Fibroblast of lung (primary cell): ENCODE measurements around the gene STAP2. TPM values are rescaled to one million over a fixed set of nuclear protein-coding genes. Genes with fewer than 3 reads are reported as not detected.

Experiments
- DNase-seq, 2 donors: peaks; one replicate each; pipeline versions ENCODE4 v3.0.0 to v3.0.0-alpha.2; 2010; ENCODE audit warnings: low read depth in 2 of 2
- H2AFZ ChIP-seq: 2 replicates; pipeline ENCODE4 v1.5.1; 2012; ENCODE audit warnings: low read length, control low read depth, inconsistent platforms
- H3K27ac ChIP-seq: 2 replicates; pipeline ENCODE4 v1.5.1; 2011; ENCODE audit warnings: low read length, control low read depth; ENCODE audit not compliant: insufficient read depth
- H3K27me3 ChIP-seq: 2 replicates; pipeline ENCODE4 v1.5.1; 2011; ENCODE audit warnings: mild to moderate bottlenecking, low read length; ENCODE audit not compliant: control insufficient read depth, insufficient read depth
- H3K36me3 ChIP-seq: 2 replicates; pipeline ENCODE4 v1.5.1; 2011; ENCODE audit warnings: low read length; ENCODE audit not compliant: control insufficient read depth, insufficient read depth
- H3K4me1 ChIP-seq: 2 replicates; pipeline ENCODE4 v1.5.1; 2011; ENCODE audit warnings: low read length; ENCODE audit not compliant: control insufficient read depth, insufficient read depth; ENCODE audit errors: extremely low read depth
- H3K4me2 ChIP-seq: 2 replicates; pipeline ENCODE4 v1.5.1; 2011; ENCODE audit warnings: low read length, control low read depth; ENCODE audit not compliant: insufficient read depth; ENCODE audit errors: extremely low read depth
- H3K4me3 ChIP-seq, 4 experiments: fragments of 200-600 bp in 1 of 4; sonication (generic) in 1 of 4; replicated peaks in 1 of 4; 2 replicates each; pipeline ENCODE4 v1.5.1; 2011 to 2016; ENCODE audit warnings: low read length in 4 of 4, low read depth in 3 of 4, mild to moderate bottlenecking in 3 of 4, control low read depth in 2 of 4, inconsistent platforms in 1 of 4, mixed read lengths in 1 of 4; ENCODE audit not compliant: insufficient read depth in 1 of 4; ENCODE audit errors: control extremely low read depth in 1 of 4
- H3K79me2 ChIP-seq: 2 replicates; pipeline ENCODE4 v1.5.1; 2012; ENCODE audit warnings: mild to moderate bottlenecking, low read length, inconsistent platforms; ENCODE audit not compliant: control insufficient read depth, insufficient read depth
- H3K9ac ChIP-seq: 2 replicates; pipeline ENCODE4 v1.5.1; 2011; ENCODE audit warnings: mild to moderate bottlenecking, low read length, control low read depth; ENCODE audit not compliant: insufficient read depth
- H3K9me3 ChIP-seq: 2 replicates; pipeline ENCODE4 v1.5.1; 2012; ENCODE audit warnings: low read depth, low read length; ENCODE audit not compliant: control insufficient read depth, insufficient read depth
- H4K20me1 ChIP-seq: 2 replicates; pipeline ENCODE4 v1.5.1; 2011; ENCODE audit warnings: low read length; ENCODE audit not compliant: control insufficient read depth, insufficient read depth; ENCODE audit errors: extremely low read depth
- EZH2 ChIP-seq: IDR thresholded peaks from 2 replicates; pipeline ENCODE4 v1.5.1; 2012; ENCODE audit warnings: low read length, control low read depth, mild to moderate bottlenecking; ENCODE audit errors: missing control alignments
- polyA plus RNA-seq, 2 donors: library from polyadenylated mRNA; depleted of rRNA in 1 of 2; stranded (reverse) in 1 of 2; unstranded in 1 of 2; fragments of >200 nt; gene quantifications; 2 replicates each; pipeline ENCODE4 v1.2.1, GENCODE V29; 2011 to 2012; ENCODE audit warnings: missing spikeins in 1 of 2
- total RNA-seq: library from RNA; depleted of rRNA; stranded (reverse); fragments of >200 nt; gene quantifications from 2 replicates; pipeline ENCODE4 v1.2.1, GENCODE V29; 2014
- TF ChIP-seq, protein P1 (sequence below), 2 donors: IDR thresholded peaks in 1 of 2; conservative IDR thresholded peaks in 1 of 2; 1 replicate in 1 of 2; 2 replicates in 1 of 2; pipeline ENCODE4 v1.5.1; 2011 to 2012; ENCODE audit warnings: low read length in 2 of 2, control low read depth in 1 of 2, inconsistent platforms in 1 of 2, low read depth in 1 of 2, mild to moderate bottlenecking in 1 of 2

STAP2 gene
- total and polyA plus RNA-seq, 2 donors (not counting 1 experiment from before 2014, with no cell fraction given) = 1.7 to 4.8 TPM

- H3K4me2 ChIP-seq = no peak overlapping the region
- no peaks in the 10 kb centered on the region for H3K4me1 ChIP-seq
- no peak overlapping the region for H3K4me3 ChIP-seq
These were observed 33.4 kb downstream of the STAP2 start for GRCh38 chr19:4305257-4305612.

DNA sequence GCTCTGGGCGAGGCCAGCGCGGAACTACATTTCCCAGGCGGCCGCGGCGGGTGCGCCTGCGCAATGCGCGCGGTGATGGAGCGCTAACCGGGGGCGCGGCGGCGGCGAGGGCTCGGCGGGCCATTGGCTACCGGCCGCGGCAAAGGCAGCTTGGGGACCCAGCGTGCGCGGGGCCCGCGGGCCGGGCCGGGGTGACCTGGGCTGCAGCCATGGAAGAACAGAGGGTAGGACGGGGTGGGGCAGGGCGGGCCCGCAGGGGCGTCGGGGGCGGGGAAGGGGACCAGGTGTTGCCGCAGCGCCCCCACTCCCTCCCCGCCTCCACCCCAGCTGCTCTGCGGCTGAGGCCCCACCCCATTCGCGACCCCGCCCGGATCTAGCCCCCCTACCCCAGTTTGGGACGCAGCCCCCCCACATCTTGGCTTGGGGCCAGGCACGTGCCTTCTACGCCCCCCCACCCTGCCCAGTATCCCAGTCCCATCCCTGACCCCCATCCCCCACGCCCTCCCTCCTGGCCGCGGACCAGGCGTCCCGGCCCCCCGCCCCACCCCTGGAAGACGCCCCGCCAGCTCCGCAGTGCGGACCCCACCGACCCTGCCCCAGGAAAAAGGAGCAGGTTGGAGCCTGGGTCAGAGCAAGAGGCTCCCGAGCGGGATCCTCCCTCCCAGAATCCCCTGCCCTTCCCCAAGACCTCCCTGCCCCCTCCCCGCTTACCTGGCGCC is 33.9 kb downstream of the STAP2 start, which contains the start of gene FSD1:
FSD1 (plus strand) TSS at position 61 of the 719 bp plus-strand sequence; CDS start at position 210, 149 bp downstream.
- Histone ChIP-seq H3K36me3 (no peaks in the 10 kb centered on the region), H3K79me2 (no peaks in the 10 kb centered on the region), H4K20me1 (no peaks in the 10 kb centered on the region), H3K27ac (no peak within 1 kb of the TSS), H3K9ac (no peak within 1 kb of the TSS), H2AFZ (no peak within 1 kb of the TSS), H3K4me1 (no peaks in the 10 kb centered on the region), H3K27me3 (no peaks in the 10 kb centered on the region), H3K4me2 (peak within 1 kb of the TSS; percentile 32), H3K9me3 (no peaks in the 10 kb centered on the region), H3K4me3 (peak within 1 kb of the TSS in 2 of 4 experiments; percentile 6 to 47)
- TF ChIP-seq, protein P1, sequence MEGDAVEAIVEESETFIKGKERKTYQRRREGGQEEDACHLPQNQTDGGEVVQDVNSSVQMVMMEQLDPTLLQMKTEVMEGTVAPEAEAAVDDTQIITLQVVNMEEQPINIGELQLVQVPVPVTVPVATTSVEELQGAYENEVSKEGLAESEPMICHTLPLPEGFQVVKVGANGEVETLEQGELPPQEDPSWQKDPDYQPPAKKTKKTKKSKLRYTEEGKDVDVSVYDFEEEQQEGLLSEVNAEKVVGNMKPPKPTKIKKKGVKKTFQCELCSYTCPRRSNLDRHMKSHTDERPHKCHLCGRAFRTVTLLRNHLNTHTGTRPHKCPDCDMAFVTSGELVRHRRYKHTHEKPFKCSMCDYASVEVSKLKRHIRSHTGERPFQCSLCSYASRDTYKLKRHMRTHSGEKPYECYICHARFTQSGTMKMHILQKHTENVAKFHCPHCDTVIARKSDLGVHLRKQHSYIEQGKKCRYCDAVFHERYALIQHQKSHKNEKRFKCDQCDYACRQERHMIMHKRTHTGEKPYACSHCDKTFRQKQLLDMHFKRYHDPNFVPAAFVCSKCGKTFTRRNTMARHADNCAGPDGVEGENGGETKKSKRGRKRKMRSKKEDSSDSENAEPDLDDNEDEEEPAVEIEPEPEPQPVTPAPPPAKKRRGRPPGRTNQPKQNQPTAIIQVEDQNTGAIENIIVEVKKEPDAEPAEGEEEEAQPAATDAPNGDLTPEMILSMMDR (conservative IDR thresholded peaks at IDR 0.05 in 1 of 2, IDR thresholded peaks at IDR 0.05 in 1 of 2; ENCODE audit: low read depth in 1 of 2, low read length in 2 of 2) = no peak
- TF ChIP-seq EZH2 = no peak
- peak; percentile 37 to 42 for DNase-seq

More at GRCh38 chr19:4305257-4305612, 33.4 kb downstream of the STAP2 start:
- H3K27me3 ChIP-seq = no peaks in the 10 kb centered on the region
- TF ChIP-seq, protein P1 (conservative IDR thresholded peaks at IDR 0.05 in 1 of 2, IDR thresholded peaks at IDR 0.05 in 1 of 2; ENCODE audit: low read depth in 1 of 2, low read length in 2 of 2) = no peak
- no peak for TF ChIP-seq EZH2
- H3K9ac ChIP-seq = no peak overlapping the region
- H3K79me2 ChIP-seq = no peaks in the 10 kb centered on the region
- no peaks in the 10 kb centered on the region for H3K9me3 ChIP-seq
- H3K36me3 ChIP-seq = no peaks in the 10 kb centered on the region
- H4K20me1 ChIP-seq = no peaks in the 10 kb centered on the region
- no peak for DNase-seq
- H2AFZ ChIP-seq = no peak overlapping the region
- no peak overlapping the region for H3K27ac ChIP-seq

- H4K20me1 ChIP-seq = no peaks in the 10 kb centered on the region
- no peaks in the 10 kb centered on the region for H3K9me3 ChIP-seq
- peak overlapping the region in 1 of 4 experiments; percentile 47 for H3K4me3 ChIP-seq
- H3K36me3 ChIP-seq = no peaks in the 10 kb centered on the region
- no peaks in the 10 kb centered on the region for H3K79me2 ChIP-seq
- peak overlapping the region; percentile 32 for H3K4me2 ChIP-seq
- H3K27me3 ChIP-seq = no peaks in the 10 kb centered on the region
- no peak for DNase-seq
- no peak overlapping the region for H2AFZ ChIP-seq
- H3K27ac ChIP-seq = no peak overlapping the region
- TF ChIP-seq, protein P1 (conservative IDR thresholded peaks at IDR 0.05 in 1 of 2, IDR thresholded peaks at IDR 0.05 in 1 of 2; ENCODE audit: low read depth in 1 of 2, low read length in 2 of 2) = no peak
- no peak for TF ChIP-seq EZH2
- no peak overlapping the region for H3K9ac ChIP-seq
- H3K4me1 ChIP-seq = no peaks in the 10 kb centered on the region
These were observed 34.6 kb downstream of the STAP2 start for GRCh38 chr19:4303819-4304537.
